Thymus (tissue), 11 donors: ENCODE measurements around the gene TNFRSF19. TPM values are rescaled to one million over a fixed set of nuclear protein-coding genes. Genes with fewer than 3 reads are reported as not detected.

Source experiments
- DNase-seq, 9 donors: peaks; one replicate each; pipeline ENCODE4 v3.0.0-alpha.2; 2013; ENCODE audit warnings: low spot score in 9 of 9, low read depth in 6 of 9, missing footprints in 1 of 9
- H3K27ac ChIP-seq, 2 donors: one replicate each; pipeline ENCODE4 v1.5.1; 2013; ENCODE audit warnings: control low read depth in 1 of 2, low read depth in 1 of 2, low read length in 1 of 2, mild to moderate bottlenecking in 1 of 2, moderate library complexity in 1 of 2
- H3K27me3 ChIP-seq, 2 donors: one replicate each; pipeline ENCODE4 v1.5.1; 2013; ENCODE audit warnings: low read length in 1 of 2; ENCODE audit not compliant: control insufficient read depth in 2 of 2, insufficient read depth in 1 of 2
- H3K36me3 ChIP-seq, 2 donors: one replicate each; pipeline ENCODE4 v1.5.1; 2013; ENCODE audit warnings: low read length in 1 of 2, mild to moderate bottlenecking in 1 of 2, moderate library complexity in 1 of 2; ENCODE audit not compliant: control insufficient read depth in 2 of 2, insufficient read depth in 2 of 2
- H3K4me1 ChIP-seq, 2 donors: one replicate each; pipeline ENCODE4 v1.5.1; 2013; ENCODE audit warnings: low read length in 2 of 2; ENCODE audit not compliant: control insufficient read depth in 2 of 2, insufficient read depth in 2 of 2
- H3K4me3 ChIP-seq, 2 donors: one replicate each; pipeline ENCODE4 v1.5.1; 2013; ENCODE audit warnings: low read length in 2 of 2, control low read depth in 1 of 2, mild to moderate bottlenecking in 1 of 2
- H3K9me3 ChIP-seq, 2 donors: one replicate each; pipeline ENCODE4 v1.5.1; 2013; ENCODE audit warnings: low read length in 1 of 2, mild to moderate bottlenecking in 1 of 2; ENCODE audit not compliant: control insufficient read depth in 2 of 2, insufficient read depth in 1 of 2
- WGBS: extraction: QIAGEN DNeasy Blood & Tissue Kit; methylation state at CpG from one replicate; pipeline ENCODE4 v1.1.7; 2013; 5-methylcytosine and 5-hydroxymethylcytosine counted together
- polyA plus RNA-seq: library from polyadenylated mRNA; stranded (reverse); fragments of 200-250 nt; gene quantifications from one replicate; pipeline ENCODE4 v1.2.3, GENCODE V29; 2013
- total RNA-seq: library from RNA; stranded (reverse); fragments of 120-200 nt; gene quantifications from one replicate; pipeline ENCODE4 v1.2.4, GENCODE V29; 2013
- donor health status: healthy.

The TNFRSF19 gene
- total and polyA plus RNA-seq, 2 donors = 7.6 to 8.5 TPM

- 97% methylated on average over 7 of the region's 7 CpGs for WGBS
- Histone ChIP-seq H3K4me3 (no peak overlapping the region), H3K27me3 (no peaks in the 10 kb centered on the region), H3K27ac (no peak overlapping the region), H3K9me3 (no peaks in the 10 kb centered on the region), H3K4me1 (no peaks in the 10 kb centered on the region), H3K36me3 (no peaks in the 10 kb centered on the region)
- DNase-seq = no peak
These were observed 9.6 kb upstream of the TNFRSF19 start for GRCh38 chr13:23560571-23561089.

- Histone ChIP-seq H3K4me1 (no peaks in the 10 kb centered on the region), H3K9me3 (no peaks in the 10 kb centered on the region), H3K4me3 (no peak overlapping the region), H3K36me3 (no peaks in the 10 kb centered on the region), H3K27me3 (no peaks in the 10 kb centered on the region), H3K27ac (no peak overlapping the region)
- no peak for DNase-seq
- 92% methylated on average over 3 of the region's 3 CpGs for WGBS
These were observed 9.0 kb upstream of the TNFRSF19 start for GRCh38 chr13:23561261-23561660.

- no peak overlapping the region for H3K4me3 ChIP-seq
- 97% methylated on average over 4 of the region's 4 CpGs for WGBS
- no peaks in the 10 kb centered on the region for H3K4me1 ChIP-seq
- H3K27me3 ChIP-seq = peaks cover 0 to 2% of the 10 kb centered on the region in 2 donors
- H3K9me3 ChIP-seq = no peaks in the 10 kb centered on the region
- H3K36me3 ChIP-seq = no peaks in the 10 kb centered on the region
- no peak overlapping the region for H3K27ac ChIP-seq
- no peak for DNase-seq
These were observed 6.9 kb upstream of the TNFRSF19 start for GRCh38 chr13:23563085-23563845.

- no peak for DNase-seq
- no peaks in the 10 kb centered on the region for H3K9me3 ChIP-seq
- H3K27ac ChIP-seq = no peak overlapping the region
- H3K27me3 ChIP-seq = peaks cover 2 to 9% of the 10 kb centered on the region in 2 donors
- WGBS = 84% methylated on average over 9 of the region's 9 CpGs
- peaks cover 0 to 5% of the 10 kb centered on the region in 2 donors for H3K4me1 ChIP-seq
- H3K36me3 ChIP-seq = no peaks in the 10 kb centered on the region
- no peak overlapping the region for H3K4me3 ChIP-seq
These were observed 2.2 kb upstream of the TNFRSF19 start for GRCh38 chr13:23567906-23568460.

- no peak overlapping the region for H3K4me3 ChIP-seq
- no peak for DNase-seq
- H3K9me3 ChIP-seq = no peaks in the 10 kb centered on the region
- peaks cover 0 to 5% of the 10 kb centered on the region in 2 donors for H3K4me1 ChIP-seq
- no peaks in the 10 kb centered on the region for H3K36me3 ChIP-seq
- WGBS = 72% methylated on average over 2 of the region's 2 CpGs
- peaks cover 2 to 15% of the 10 kb centered on the region in 2 donors for H3K27me3 ChIP-seq
- H3K27ac ChIP-seq = peak overlapping the region in 1 of 2 donors; percentile 73
These were observed 706 bp downstream of the TNFRSF19 start for GRCh38 chr13:23570921-23571315.

GRCh38 chr13:23571431-23571830 is 1.2 kb downstream of the TNFRSF19 start:
- 89% methylated on average over 2 of the region's 2 CpGs for WGBS
- peaks cover 0 to 5% of the 10 kb centered on the region in 2 donors for H3K4me1 ChIP-seq

GRCh38 chr13:23572836-23573235 is 2.6 kb downstream of the TNFRSF19 start:
- no peak overlapping the region for H3K27ac ChIP-seq
- peaks cover 0 to 6% of the 10 kb centered on the region in 2 donors for H3K4me1 ChIP-seq
- no peak overlapping the region for H3K4me3 ChIP-seq
- no peak for DNase-seq
- WGBS = 88% methylated on average over 1 of the region's 1 CpG
- H3K9me3 ChIP-seq = no peaks in the 10 kb centered on the region
- H3K27me3 ChIP-seq = peaks cover 2 to 22% of the 10 kb centered on the region in 2 donors
- no peaks in the 10 kb centered on the region for H3K36me3 ChIP-seq

More at GRCh38 chr13:23571431-23571830, 1.2 kb downstream of the TNFRSF19 start:
- Histone ChIP-seq H3K27ac (peak overlapping the region in 1 of 2 donors; percentile 73), H3K36me3 (no peaks in the 10 kb centered on the region), H3K27me3 (peaks cover 2 to 17% of the 10 kb centered on the region in 2 donors), H3K4me3 (no peak overlapping the region), H3K9me3 (no peaks in the 10 kb centered on the region)
- no peak for DNase-seq

GRCh38 chr13:23574421-23575145 is 4.4 kb downstream of the TNFRSF19 start:
- Histone ChIP-seq H3K9me3 (no peaks in the 10 kb centered on the region), H3K4me3 (no peak overlapping the region), H3K27ac (no peak overlapping the region), H3K4me1 (peaks cover 3 to 15% of the 10 kb centered on the region in 2 donors), H3K27me3 (peaks cover 5 to 32% of the 10 kb centered on the region in 2 donors), H3K36me3 (no peaks in the 10 kb centered on the region)
- DNase-seq = no peak
- WGBS = 85% methylated on average over 3 of the region's 3 CpGs

GRCh38 chr13:23575632-23576031 is 5.4 kb downstream of the TNFRSF19 start:
- 93% methylated on average over 1 of the region's 1 CpG for WGBS
- Histone ChIP-seq H3K9me3 (no peaks in the 10 kb centered on the region), H3K4me1 (peaks cover 7 to 13% of the 10 kb centered on the region in 2 donors)

More at GRCh38 chr13:23575632-23576031, 5.4 kb downstream of the TNFRSF19 start:
- H3K27me3 ChIP-seq = peaks cover 12 to 38% of the 10 kb centered on the region in 2 donors
- no peak overlapping the region for H3K4me3 ChIP-seq
- H3K27ac ChIP-seq = no peak overlapping the region
- no peak for DNase-seq
- no peaks in the 10 kb centered on the region for H3K36me3 ChIP-seq
